ENCODE data around the gene KATNAL1.
A peak's percentile ranks its signal among the peaks of the same experiment; 100 is the strongest.
"Not testable (repeated sequence)": the region's sequence is repeated elsewhere in the genome, so short reads cannot be mapped to it uniquely, and the experiment has no call there.

Gene KATNAL1

DNA sequence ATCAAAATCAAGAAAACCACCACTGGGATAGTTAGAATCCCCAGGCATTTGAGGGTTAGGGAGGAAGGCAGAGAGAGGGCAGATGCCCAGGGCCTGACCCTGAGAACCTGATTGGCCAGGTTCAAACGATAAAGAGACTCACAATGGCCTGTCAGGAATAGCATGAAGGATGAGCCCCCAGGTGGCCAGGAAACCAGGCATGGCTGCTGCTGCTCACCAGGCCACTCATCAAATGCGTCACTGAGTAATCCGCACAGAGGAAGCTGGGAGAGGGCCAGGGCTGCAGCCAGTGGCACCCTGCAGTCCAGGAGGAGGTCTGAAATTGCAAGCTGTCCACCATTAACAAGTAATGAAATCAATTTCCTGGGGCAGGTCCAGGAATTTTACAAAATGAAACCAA lies 111.3 kb downstream of the KATNAL1 start:
- DNase-seq: no peak

DNA sequence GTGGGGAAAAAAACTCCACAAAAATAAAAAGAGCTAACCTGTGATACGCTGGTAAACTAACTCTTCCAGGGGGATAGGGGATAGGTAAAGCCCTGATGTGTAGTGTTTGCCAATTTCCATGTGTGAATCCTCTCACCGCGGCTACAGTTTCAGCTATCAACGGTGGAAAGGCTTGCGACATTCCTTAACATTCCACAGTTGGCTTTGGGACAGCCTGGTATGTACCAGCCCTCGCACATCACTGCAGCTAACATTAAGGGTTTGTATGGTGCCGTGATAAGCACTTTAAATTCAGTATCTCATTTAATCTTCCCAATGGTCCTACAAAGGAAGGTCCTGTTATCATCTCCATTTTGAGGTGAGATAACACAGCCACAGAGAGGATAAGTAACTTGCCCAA lies 112.4 kb downstream of the KATNAL1 start:
- DNase-seq: no peak

DNA sequence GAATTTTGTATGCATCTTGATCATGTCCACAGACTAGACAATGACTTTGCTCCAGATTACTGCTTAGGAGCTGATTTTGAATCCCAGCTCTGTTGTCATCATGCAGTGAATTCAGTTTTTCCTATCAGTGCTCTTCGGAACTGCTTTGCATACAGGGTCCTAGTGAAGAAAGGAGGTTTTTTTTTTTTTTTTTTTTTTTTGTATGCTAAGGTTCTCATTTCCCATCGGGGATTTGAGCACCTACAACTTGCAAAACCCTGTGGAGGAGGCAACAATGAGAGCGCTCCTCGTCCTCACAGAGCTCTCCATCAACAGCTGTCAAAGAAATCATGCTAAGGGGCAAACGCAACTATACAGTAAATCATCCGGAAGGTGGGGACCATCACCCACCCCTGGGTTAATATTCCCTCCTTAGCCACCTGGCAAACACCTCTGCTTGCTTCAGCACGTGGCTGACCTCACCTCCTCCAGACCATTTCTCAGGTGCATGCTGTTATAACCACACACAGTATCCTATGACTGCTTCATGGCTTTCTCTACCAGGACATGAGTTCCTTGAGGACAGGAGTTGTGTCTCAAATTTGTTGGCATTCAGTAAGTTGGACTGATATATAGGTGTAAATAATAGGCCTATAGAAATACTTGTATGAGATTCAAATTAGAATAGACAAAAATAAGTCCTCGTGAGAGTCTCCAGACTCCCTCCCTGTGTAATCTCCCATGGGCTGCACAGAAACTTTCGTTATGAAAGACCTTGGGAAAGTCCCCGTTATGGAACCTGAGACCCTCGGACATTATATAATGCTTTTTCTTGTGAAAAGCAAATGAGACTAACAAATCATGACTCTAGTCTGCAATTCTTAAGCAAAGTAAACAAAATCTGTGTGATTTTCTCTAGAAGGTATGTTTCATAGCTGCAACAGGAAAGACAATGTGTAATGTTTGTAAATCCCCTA lies 113.8 kb downstream of the KATNAL1 start:
- no peak for DNase-seq

DNA sequence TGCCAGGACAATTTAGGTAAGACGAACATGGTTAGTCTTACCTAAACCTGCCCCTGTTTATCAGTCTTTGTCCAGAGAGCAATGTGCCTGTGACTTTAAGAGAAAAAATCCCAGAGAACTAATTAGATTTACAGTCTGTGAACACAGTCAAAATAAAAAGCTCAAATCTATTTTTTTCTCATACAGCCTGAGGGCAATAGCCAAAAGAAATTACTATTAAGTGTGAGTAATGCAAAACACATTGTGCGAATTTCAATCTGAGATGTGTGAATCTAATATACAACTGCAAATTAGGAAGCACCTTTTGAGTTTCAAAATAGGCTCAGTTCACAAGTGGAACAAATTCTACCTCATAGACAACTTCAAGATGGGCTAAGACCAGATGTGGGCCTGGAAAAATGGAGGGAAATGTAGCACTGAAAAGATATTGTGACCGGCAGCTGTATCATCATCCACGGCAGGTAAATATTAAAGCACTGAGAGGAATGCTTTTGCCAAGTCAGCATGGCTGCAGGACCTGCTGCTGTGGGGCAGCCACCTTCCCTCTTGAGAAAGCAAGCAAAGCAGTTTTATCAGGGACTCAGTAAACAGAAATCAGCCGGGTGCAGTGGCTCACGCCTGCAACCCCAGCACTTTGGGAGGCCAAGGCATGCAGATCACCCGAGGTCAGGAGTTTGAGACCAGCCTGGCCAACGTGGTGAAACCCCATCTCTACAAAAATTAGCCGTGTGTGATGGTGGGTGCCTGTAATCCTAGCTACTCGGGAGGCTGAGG lies 114.8 kb downstream of the KATNAL1 start:
- no peak for DNase-seq

DNA sequence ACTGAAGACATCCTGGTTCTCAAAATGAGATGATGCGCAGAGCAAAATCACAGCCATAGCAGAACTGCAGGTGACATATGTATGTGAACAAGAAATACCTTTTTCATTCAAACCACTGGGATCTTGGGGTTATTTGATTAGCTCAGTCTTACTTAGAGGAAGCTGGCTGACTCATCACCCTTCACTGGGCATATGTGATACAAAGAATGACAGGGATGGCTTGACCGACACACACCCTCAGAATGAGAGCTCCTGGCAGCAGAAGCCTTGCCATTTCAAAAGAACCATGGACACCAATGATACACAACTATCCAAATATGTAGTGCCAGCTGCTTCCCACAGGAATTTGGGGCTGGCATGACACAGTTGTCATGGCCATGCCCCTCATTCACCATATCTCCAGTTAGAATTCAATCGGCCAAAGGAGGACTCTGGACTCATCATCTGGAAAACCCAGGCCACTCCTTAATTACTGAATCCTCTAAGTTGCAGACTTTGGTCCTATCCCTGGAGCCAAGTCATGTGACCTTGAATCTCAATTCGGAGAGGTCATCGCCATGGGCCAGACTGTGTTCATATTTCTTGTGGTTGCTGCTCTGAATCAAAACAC lies 115.8 kb downstream of the KATNAL1 start:
- no peak for DNase-seq

DNA sequence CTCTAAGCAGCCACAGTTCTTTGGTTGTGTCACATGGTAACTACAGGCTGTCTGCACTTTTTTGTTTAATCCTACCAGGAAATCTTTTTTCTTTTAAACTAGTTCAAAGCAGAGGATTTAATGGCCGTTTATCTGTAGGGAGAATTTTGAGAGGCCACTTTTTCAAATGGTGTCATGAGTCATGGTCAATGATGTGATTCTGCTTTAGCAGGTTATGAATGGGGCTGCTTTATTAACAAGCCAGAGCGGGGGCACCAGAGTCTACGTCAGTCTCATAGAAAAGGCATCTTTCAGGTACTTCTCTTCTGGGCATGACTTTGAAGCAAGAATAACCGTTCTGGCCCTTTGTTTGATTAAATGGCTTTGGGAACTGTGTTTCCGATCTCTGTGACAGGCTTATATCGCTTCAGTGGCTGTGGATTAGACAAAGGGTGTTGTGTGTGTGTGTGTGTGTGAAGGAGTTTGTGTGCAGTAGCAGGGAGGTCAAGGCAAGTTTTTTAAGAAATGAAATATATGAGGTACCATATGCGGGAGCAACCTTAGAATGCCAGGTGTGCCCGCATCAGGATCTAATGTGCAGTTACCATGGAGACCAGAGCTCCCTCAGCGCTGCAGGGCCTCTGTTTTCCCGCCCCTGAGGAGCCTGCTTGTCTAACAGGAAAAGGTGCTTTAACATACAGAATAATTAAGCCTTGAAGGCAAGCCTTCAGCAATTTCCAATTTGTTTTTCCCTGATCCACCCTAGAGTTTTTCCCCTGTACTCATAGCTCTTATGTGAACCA lies 120.5 kb downstream of the KATNAL1 start:
- no peak for DNase-seq

DNA sequence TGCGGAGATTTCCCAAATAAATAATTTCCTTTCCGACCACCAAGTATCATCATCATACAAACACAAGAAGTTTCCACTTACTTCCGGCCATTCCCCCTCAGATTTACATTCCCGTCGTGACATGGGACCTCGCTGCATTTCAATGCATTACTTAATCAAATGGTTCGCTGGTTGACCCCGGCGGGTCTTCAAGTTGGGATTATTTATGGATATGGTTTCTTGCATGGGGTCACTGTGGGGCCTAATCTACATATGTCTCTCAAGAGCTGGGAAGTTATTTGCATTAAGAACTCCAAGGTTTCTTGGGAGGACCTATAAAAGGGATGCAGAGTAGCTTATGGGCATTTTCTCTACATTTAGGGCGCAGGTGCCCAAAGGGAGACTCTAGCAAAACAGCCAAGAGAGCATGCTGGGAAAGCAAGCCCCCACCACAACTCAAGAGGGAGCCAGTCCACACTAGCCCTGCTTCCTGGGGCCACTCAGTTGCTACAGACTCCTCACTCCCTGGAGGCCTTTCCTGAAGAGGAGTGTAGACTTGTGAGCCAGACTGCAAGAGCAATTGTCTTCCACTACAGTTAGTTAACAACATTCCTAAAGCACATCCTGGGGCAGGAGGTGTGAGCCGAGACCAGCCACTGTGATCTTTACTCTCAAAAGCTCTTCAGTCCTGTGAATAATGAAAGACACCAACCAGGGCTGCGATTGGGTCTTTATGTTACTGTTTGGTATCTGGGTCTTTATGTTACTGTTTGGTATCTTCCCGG lies 125.3 kb downstream of the KATNAL1 start:
- DNase-seq: no peak

DNA sequence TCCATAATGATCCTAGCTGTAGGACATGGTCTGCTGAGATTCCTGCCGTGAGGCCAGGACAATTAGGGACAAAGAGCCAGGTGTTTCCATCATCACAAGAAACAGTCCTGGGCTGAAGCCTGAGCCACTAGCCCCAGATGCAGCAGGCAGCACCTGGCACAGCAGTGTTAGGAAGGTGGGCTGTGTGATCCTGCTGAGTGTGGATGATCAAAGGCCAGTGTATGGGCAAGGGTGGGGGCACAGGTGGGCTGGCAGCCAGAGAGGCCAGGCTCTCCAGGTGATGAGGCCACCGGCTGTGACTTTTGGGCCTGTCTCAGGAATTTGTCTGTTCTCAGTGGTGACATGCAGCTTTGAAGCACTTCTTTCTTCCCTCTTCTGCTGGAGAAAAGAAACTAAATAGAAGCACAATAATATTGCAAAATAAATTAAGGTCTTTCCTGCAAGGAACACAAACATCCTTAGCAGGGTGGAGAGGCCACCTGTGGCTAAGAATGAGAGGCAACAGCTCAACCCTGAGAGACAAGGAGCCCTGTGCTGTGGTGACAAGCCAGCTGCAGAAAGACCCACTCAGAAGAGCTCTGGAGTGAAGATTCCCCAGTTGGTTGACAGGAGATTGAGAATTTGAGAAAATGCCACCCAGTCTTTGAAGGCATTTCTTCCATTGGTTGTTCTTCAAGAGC lies 127.6 kb downstream of the KATNAL1 start:
- DNase-seq: no peak

DNA sequence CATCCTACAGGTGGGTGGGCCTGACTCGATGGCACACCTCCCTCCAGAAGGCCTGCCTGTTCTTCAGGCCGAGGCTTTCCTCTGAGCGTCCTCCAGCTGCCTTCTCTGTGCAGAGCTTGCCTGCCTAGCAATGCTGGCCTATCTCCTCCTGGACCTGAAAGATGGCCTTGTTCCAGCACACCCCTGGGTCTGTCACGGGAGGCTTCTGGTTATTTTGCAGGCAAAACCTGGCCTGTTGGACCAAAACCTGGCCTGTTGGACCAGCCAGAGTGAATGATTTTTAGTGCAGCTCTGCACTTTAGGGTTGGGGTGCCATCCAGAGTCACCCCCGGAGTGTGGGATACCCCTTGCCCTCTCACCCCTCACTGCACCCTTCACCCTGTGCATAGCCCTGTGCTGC lies 128.4 kb downstream of the KATNAL1 start:
- no peak for DNase-seq

DNA sequence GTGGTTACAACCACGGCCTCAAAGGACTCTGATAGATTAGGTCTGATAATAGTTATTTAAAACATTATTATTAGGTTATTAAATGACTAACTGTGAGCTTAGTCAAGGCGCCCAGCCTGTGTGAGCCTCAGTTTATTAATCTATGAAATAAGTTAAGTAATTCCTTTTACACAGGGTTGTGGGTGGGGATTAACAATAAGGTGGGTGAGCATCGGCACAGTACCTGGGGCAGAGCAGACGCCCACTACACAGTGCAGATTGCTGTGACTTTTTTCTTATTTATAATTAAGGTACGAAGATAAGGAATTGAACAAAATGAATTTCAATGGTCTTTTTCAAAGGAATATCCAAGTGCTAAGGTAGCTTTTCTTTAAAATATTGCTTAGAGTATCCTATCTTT lies 132.2 kb downstream of the KATNAL1 start:
- no peak for DNase-seq

DNA sequence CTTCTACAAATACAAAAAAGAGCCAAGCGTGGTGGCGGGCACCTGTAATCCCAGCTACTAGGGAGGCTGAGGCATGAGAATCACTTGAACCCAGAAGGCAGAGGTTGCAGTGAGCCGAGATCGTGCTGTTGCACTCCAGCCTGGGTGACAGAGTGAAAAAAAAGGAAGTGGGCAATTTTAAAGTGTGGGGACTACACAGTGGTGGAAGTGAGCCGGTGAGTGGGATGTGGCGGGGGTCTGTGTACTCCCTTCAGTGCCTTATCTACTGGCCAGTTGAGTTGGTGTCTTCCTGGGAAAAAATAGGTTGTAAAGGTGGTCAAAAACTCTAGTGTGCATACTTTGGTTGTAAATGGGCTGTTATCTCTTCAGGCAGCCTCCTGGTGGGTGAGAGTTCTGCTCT lies 133.1 kb downstream of the KATNAL1 start:
- DNase-seq: not testable (repeated sequence)

DNA sequence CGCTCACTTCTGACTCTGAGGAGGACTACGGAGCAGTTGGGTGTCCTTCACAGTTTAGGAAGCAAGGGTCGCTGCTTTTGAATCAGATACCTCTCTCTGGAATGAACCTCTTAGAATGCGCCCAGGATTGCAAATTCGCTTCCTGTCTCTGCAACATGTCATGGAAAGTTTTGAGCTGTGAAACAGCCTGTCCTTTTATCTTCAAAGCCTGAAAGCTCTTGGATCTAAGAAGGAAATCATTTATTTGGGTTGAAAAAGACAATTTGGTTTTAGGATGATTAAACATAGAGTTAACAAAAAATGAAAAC lies 134.1 kb downstream of the KATNAL1 start:
- no peak for DNase-seq

DNA sequence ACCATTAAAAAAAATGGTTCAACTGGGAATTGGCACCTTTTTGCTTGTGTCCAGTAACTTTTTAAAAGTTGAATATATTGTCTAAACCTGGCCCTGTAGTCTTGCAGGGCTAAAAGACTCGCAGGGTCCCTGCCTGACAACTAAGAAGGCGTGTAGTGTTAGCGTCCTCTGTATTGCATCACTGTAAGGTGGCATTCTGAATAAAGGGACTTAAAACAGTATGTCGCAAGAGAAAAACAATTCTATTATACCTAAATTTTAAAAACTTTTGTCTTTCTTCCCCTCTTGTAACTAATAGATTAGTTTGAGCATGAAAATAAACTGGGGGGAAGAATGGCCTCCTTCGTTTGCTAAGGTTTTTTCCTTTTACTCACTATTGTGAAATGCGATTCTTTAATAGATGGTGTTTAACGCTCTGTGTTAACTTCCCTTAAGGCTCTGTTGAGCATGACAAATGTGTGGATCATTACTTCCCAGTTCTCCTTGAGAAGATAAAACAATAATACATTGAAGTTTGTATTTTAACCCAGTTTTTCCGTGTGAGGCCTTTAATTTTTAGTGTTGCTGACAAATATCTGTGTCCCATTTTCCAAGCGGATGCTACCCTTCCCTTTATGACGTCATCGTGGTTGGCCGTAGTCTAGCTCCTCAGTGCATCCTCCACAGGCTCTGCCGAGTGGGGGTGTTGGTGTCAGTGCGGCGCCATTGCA lies 134.6 kb downstream of the KATNAL1 start:
- no peak for DNase-seq

DNA sequence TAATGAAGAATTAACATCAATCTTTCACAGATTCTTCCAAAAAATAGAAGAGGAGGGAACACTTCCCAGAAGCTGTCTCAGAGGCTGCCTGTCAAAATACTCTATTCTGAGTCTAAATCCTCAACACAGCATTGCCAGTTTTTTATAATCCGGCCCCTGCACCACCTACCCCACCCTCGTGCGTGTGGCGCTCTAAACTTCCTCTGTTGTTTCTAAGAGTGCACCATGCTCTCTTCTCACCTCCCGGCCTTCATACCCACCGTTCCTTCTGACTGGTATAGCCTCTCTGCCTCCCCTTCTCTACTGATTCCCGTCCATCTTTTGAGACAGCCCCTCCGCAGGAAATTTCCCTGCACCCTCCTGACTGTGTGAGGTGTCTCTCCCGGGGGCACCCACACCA lies 136.8 kb downstream of the KATNAL1 start:
- DNase-seq: no peak

DNA sequence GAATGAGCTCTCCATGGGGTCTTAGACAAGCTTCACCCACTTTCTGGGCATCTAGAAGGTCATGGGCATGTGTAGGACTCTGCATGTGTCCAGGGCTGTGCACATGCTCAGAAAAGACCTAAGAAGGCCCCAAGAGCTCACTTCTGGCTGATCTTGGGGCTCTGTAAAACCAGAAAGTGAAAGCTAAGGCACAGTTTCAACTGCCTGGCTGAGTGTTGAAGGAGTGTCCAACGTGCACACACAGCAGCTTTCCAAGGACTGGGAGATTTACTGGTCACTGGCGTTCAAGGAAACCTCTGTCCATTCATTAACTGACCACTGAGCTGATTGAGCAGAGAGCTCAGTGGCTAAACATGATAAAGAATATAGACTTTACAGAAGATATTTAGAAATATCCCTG lies 137.9 kb downstream of the KATNAL1 start:
- DNase-seq: no peak

DNA sequence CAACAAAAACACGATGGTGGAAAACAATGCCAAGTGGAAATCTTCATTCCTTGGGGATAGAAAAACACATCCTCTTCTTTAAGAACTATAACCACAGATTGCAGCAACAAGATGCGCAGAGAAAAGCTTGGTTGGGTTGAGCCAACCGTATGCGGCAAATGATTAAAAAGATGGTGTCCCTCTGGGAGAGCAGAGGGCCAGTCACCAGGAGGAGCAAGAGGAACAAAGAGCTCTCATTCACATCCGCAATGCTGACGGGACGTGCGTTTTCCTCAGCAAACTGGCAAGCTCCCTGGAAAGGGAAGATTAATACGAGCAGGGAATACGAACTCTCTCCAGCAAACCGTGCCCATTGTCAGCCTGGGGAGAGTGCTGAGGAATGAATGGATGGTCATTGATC lies 141.6 kb downstream of the KATNAL1 start:
- DNase-seq: peak; percentile 51

DNA sequence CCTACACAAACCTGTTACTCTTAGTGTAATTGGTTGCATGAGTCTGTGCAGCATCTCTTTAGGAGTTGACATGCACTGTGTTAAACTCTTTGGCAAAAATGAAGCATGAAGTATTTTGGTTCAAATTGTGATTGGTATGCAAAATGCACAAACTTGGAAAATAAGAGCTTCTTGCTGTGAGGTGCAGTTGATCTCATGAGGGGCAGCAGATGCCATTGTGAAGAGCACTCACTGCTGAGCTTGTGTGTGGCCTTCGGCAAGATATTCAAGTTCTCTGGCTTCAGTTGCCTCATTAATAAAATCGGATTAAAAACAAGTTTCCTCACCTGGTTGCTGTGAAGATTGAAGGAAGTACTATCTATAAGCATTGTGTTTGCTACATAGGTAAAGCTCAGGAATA lies 142.3 kb downstream of the KATNAL1 start:
- DNase-seq: no peak

DNA sequence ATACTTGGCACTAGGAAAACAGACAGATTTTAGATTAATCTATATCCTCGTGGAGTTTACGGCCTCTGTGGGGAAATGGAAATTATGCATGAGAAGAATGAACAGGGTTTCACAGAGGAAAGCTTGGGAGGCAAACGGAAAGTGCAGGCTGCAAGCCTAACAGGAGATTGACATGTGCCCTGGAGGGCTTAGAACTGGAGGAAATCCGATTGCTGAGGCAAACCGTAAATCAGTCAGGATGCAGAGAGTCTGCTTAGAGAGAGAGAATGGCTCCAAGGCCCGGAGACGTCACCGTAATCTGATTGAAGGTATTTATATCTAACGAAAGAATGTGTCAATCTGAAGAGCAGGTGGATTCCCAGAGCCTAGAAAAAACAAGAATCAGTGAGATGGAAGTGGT lies 143.2 kb downstream of the KATNAL1 start:
- no peak for DNase-seq

DNA sequence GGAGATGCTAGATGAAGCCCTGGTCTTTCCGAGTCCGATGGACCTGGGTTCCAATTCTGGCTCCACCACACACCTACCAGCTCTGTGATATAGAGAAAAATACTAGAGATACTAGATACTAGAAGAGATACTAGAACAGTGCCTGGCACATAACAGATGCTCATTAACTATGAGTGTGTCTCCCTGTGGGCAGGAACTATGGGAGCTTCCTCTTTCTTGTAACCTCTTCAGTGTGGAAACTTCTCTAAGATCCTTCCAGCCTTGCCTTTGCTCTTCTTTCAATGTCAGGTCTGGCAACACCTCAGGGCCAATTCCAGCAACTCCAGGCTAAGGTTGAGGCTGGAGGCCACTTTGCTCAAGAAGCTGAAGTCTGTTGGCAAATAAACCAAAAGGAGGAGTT lies 143.9 kb downstream of the KATNAL1 start:
- no peak for DNase-seq

DNA sequence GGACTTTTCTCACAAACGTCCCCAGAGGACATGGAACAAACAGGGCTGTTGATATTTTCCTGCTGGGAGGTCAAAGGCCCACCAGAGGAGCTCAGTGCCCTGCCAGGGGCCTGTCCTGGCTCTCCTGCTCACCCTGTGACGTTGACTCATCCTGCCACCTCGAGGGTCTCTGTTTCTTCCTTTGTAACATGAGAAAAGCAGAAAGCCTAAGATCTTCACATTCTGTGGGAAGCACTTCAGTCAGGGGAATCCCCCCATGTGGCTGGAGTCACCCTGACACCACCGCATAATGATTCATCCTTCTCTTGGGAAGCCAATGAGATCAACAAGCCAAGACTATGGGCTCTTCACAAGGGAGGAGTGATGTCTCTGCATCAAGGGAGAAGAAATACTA lies 147.9 kb downstream of the KATNAL1 start:
- no peak for DNase-seq

Data from right hindlimb (tissue), 1 donor.